ENCODE results near the gene LGMN.
"Not testable (repeated sequence)": the region's sequence is repeated elsewhere in the genome, so short reads cannot be mapped to it uniquely, and the experiment has no call there.

The LGMN gene

DNA sequence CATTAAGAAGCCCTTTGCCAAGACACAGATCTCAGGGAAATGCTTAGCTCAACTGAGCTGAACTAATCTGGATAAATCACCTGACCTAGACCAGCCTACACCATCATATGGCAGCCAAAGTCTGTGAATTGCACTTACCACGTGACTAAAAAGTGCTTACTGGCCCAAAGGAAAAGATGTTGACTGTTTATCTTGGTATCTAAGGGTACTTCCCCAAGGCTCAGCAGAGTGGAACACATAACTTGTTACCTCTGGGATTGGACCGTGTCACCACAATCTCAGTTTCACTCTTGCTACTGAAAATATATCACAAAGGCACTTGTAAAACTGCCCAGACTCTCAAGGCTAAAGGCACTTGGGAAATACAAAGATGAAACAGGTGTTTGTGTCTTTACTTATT lies 26.9 kb upstream of the LGMN start:
- peak overlapping the region; percentile 50 for H3K27ac Mint-ChIP-seq
- not testable (repeated sequence) for H3K4me3 Mint-ChIP-seq; H3K9me3 Mint-ChIP-seq; H3K36me3 Mint-ChIP-seq (ENCODE audit: low read depth)
- H3K27me3 Mint-ChIP-seq (ENCODE audit: low read depth): peaks cover 53% of the 10 kb centered on the region
- H3K4me1 Mint-ChIP-seq (ENCODE audit: low read depth): peaks cover 20% of the 10 kb centered on the region

DNA sequence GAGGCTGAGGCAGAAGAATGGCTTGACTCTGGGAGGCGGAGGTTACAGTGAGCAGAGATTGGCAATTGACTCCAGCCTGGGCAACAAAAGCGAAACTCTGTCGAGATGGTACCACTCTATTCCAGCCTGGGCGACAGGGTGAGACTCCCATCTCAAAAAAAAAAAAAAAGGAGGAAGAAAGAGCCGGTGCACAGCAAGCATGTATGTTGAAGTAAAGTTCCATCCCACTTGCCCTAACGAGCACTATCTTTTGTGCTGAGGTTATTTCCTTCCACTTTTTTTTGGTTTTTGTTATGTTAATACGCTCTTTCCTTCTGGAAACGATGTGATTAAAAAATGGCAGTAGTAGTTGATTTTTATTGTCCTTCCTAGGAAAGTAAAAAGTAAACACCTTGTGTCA lies 26.1 kb upstream of the LGMN start:
- Mint-ChIP-seq H3K27me3 (ENCODE audit: low read depth) (peaks cover 53% of the 10 kb centered on the region), H3K4me1 (ENCODE audit: low read depth) (peaks cover 21% of the 10 kb centered on the region)

GRCh38 chr14:92770484-92770883 lies 22.1 kb upstream of the LGMN start:
- H3K27me3 Mint-ChIP-seq (ENCODE audit: low read depth): peaks cover 46% of the 10 kb centered on the region
- no peak overlapping the region for H3K4me3 Mint-ChIP-seq
- H3K9me3 Mint-ChIP-seq: no peaks in the 10 kb centered on the region
- H3K27ac Mint-ChIP-seq: no peak overlapping the region
- peaks cover 1% of the 10 kb centered on the region for H3K36me3 Mint-ChIP-seq (ENCODE audit: low read depth)
- peaks cover 31% of the 10 kb centered on the region for H3K4me1 Mint-ChIP-seq (ENCODE audit: low read depth)

More for the DNA sequence above, 26.1 kb upstream of the LGMN start:
- H3K4me3 Mint-ChIP-seq: no peak overlapping the region
- H3K9me3 Mint-ChIP-seq: no peaks in the 10 kb centered on the region
- no peaks in the 10 kb centered on the region for H3K36me3 Mint-ChIP-seq (ENCODE audit: low read depth)
- H3K27ac Mint-ChIP-seq: peak overlapping the region; percentile 17

- no peaks in the 10 kb centered on the region for H3K9me3 Mint-ChIP-seq
- H3K4me3 Mint-ChIP-seq: no peak overlapping the region
- H3K4me1 Mint-ChIP-seq (ENCODE audit: low read depth): peaks cover 25% of the 10 kb centered on the region
- H3K27me3 Mint-ChIP-seq (ENCODE audit: low read depth): peaks cover 47% of the 10 kb centered on the region
- H3K27ac Mint-ChIP-seq: peak overlapping the region; percentile 74
- H3K36me3 Mint-ChIP-seq (ENCODE audit: low read depth): peaks cover 1% of the 10 kb centered on the region
Measured at GRCh38 chr14:92768795-92769194, 20.4 kb upstream of the LGMN start.

DNA sequence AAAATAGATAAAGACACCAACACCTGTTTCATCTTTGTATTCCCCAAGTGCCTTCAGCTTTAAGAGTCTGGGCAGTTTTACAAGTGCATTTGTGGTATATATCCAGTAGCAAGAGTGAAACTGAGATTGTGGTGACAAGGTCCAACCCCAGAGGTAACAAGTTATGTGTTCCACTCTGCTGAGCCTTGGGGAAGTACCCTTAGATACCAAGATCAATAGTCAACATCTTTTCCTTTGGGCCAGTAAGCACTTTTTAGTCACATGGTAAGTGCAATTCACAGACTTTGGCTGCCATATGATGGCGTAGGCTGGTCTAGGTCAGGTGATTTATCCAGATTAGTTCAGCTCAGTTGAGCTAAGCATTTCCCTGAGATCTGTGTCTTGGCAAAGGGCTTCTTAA lies 19.8 kb upstream of the LGMN start:
- not testable (repeated sequence) for H3K36me3 Mint-ChIP-seq (ENCODE audit: low read depth); H3K9me3 Mint-ChIP-seq; H3K4me3 Mint-ChIP-seq
- H3K27me3 Mint-ChIP-seq (ENCODE audit: low read depth): peaks cover 44% of the 10 kb centered on the region
- peaks cover 25% of the 10 kb centered on the region for H3K4me1 Mint-ChIP-seq (ENCODE audit: low read depth)
- H3K27ac Mint-ChIP-seq: peak overlapping the region; percentile 74

DNA sequence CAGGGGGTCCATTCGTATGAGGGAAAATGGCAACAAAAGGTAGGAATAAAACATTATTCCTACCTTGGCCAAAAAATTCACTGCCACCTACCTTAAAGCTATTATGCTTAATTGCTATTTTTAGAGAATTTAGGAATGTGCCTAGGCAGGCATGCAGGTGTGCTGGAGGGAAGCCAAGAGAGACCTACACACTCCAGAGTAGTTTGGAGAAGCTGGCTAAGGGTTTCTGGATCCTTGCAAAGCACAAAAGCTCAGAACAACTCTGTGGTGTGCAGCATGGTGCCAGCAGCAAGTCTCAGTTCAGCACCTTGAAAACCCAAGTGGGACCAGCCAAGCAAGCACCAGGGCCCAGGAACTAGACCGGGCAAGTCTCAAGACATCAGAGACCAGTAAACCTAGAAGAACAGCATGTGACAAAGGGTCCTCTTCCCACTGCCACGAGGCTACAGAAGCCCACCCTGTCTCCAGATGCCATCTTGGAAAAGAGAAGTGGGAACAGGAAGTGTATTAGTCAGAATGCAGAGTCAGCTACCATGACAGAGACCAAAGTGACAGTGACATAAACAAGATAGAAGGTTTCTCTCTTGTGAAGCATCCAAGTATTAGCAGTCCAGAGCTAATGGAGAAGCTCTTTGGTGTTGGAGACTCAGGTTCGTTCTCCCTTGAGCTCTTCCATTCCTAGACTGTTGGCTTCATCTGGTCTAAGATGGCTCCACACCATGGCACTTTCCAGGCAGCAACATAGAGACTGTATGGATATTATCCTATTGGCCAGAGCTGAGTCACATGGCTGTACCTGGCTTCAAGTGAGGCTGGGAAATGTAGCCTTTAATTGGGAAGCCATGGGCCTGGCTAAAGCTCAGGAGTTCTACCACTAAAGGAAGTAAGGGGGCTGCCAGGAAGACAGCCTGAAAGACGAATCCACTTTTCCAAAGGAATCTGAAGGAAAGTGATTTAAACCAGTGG lies 15.5 kb upstream of the LGMN start:
- H3K4me3 Mint-ChIP-seq; H3K27ac Mint-ChIP-seq; H3K9me3 Mint-ChIP-seq; H3K36me3 Mint-ChIP-seq (ENCODE audit: low read depth): not testable (repeated sequence)
- H3K27me3 Mint-ChIP-seq (ENCODE audit: low read depth): peaks cover 56% of the 10 kb centered on the region
- H3K4me1 Mint-ChIP-seq (ENCODE audit: low read depth): peaks cover 37% of the 10 kb centered on the region

DNA sequence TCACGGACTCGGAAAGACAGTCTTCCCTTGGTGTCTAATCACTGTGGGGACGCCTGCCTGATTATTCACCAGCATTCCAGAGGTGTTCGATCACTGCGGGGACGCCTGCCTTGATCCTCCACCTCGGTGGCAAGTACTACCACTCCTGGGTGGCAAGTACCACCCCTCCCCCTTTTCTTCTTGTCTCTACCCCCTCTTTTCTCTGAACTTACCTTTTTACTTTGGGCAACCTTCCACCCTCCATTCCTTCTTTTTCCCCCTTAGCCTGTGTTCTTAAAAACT lies 12.0 kb upstream of the LGMN start:
- no peak overlapping the region for H3K4me3 Mint-ChIP-seq
- H3K27ac Mint-ChIP-seq: no peak overlapping the region
- no peaks in the 10 kb centered on the region for H3K36me3 Mint-ChIP-seq (ENCODE audit: low read depth)
- H3K4me1 Mint-ChIP-seq (ENCODE audit: low read depth): peaks cover 22% of the 10 kb centered on the region
- peaks cover 10% of the 10 kb centered on the region for H3K9me3 Mint-ChIP-seq
- H3K27me3 Mint-ChIP-seq (ENCODE audit: low read depth): peaks cover 39% of the 10 kb centered on the region

DNA sequence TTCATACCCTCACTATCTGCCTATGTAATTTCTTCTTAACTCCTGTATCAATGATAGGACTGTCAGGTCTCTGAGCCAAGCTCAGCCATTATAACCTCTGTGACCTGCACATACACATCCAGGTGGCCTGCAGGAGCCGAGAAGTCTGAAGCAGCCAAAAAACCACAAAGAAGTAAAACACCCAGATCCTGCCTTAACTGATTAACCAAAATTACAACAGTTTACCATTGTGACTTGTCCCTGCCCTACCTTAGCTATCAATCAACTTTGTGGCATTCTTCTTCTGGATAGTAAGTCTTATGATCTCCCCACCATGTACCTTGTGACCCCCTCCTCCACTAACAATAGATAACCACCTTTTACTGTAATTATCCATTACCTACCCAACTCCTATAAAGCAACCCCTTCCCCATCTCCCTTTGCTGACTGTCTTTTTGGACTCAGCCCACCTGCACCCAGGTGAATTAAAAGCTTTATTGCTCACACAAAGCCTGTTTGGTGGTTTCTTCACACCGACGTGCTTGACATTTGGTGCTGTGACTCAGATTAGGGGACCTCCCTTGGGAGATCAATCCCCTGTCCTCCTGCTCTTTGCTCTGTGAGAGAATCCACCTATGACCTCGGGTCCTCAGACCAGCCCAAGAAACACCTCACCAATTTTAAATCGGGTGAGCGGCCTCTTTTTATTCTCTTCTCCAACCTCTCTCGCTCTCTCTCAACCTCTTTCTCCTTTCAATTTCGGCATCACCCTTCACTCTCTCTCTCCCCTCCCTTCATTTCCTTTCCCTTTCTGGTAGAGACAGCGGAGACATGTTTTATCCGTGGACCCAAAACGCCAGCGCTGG lies 11.5 kb upstream of the LGMN start:
- peaks cover 37% of the 10 kb centered on the region for H3K27me3 Mint-ChIP-seq (ENCODE audit: low read depth)
- H3K9me3 Mint-ChIP-seq: peaks cover 10% of the 10 kb centered on the region
- H3K4me3 Mint-ChIP-seq: peak overlapping the region; percentile 18
- peak overlapping the region; percentile 47 for H3K27ac Mint-ChIP-seq
- H3K4me1 Mint-ChIP-seq (ENCODE audit: low read depth): peaks cover 22% of the 10 kb centered on the region
- no peaks in the 10 kb centered on the region for H3K36me3 Mint-ChIP-seq (ENCODE audit: low read depth)

- H3K9me3 Mint-ChIP-seq: peaks cover 10% of the 10 kb centered on the region
- H3K27ac Mint-ChIP-seq: no peak overlapping the region
- H3K4me1 Mint-ChIP-seq (ENCODE audit: low read depth): peaks cover 20% of the 10 kb centered on the region
- no peaks in the 10 kb centered on the region for H3K36me3 Mint-ChIP-seq (ENCODE audit: low read depth)
- H3K4me3 Mint-ChIP-seq: no peak overlapping the region
- H3K27me3 Mint-ChIP-seq (ENCODE audit: low read depth): peaks cover 33% of the 10 kb centered on the region
Measured at GRCh38 chr14:92759300-92759678, 10.9 kb upstream of the LGMN start.

DNA sequence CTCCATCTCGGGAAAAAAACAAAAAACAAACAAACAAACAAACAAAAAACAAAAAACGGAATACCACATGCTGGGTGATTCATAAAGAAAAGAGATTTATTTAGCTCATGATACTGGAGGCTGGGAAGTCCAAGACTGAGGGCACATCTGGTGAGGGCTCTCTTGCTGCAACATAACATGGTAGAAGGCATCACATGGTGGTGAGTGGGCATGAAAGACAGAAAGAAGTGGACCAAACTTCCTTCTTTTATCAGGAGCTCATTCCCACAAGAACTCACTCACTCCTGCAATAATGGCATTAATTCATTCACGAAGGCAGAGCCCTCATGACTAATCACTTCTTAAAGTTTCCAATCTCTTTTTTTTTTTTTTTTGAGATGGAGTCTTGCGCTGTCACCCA lies 8.0 kb upstream of the LGMN start:
- peaks cover 20% of the 10 kb centered on the region for H3K4me1 Mint-ChIP-seq (ENCODE audit: low read depth)
- H3K4me3 Mint-ChIP-seq: no peak overlapping the region
- peaks cover 35% of the 10 kb centered on the region for H3K27me3 Mint-ChIP-seq (ENCODE audit: low read depth)
- H3K27ac Mint-ChIP-seq: no peak overlapping the region
- peaks cover 1% of the 10 kb centered on the region for H3K36me3 Mint-ChIP-seq (ENCODE audit: low read depth)
- H3K9me3 Mint-ChIP-seq: peaks cover 10% of the 10 kb centered on the region

DNA sequence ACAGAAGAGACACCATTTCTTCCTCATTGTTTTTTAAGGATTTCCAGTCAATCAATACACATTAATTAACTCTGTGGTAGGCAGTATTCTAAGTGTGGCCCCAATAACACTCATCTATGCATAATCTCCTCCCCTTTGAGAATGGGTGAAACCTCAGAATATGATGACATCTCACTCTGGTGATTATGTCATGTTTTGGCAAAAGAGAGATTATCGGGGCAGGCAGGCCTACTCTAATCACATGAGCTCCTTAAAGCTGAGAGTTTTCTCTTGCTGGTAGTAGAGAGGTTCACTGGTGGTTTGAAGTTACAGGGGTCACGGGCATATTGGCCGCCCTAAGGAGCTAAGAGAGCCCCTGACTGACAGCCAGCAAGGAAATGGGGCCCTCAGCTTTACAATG lies 7.1 kb upstream of the LGMN start:
- Mint-ChIP-seq H3K9me3 (peaks cover 10% of the 10 kb centered on the region), H3K27me3 (ENCODE audit: low read depth) (peaks cover 31% of the 10 kb centered on the region), H3K36me3 (ENCODE audit: low read depth) (peaks cover 1% of the 10 kb centered on the region), H3K4me1 (ENCODE audit: low read depth) (peaks cover 20% of the 10 kb centered on the region), H3K27ac (no peak overlapping the region), H3K4me3 (no peak overlapping the region)

- Mint-ChIP-seq H3K9me3 (peaks cover 10% of the 10 kb centered on the region), H3K27ac (no peak overlapping the region), H3K27me3 (ENCODE audit: low read depth) (peaks cover 31% of the 10 kb centered on the region), H3K36me3 (ENCODE audit: low read depth) (peaks cover 1% of the 10 kb centered on the region), H3K4me3 (no peak overlapping the region), H3K4me1 (ENCODE audit: low read depth) (peaks cover 18% of the 10 kb centered on the region)
Measured at GRCh38 chr14:92754966-92755365, 6.5 kb upstream of the LGMN start.

- Mint-ChIP-seq H3K4me1 (ENCODE audit: low read depth) (peaks cover 20% of the 10 kb centered on the region), H3K9me3 (peaks cover 3% of the 10 kb centered on the region), H3K27ac (no peak overlapping the region), H3K36me3 (ENCODE audit: low read depth) (peaks cover 3% of the 10 kb centered on the region), H3K4me3 (no peak overlapping the region), H3K27me3 (ENCODE audit: low read depth) (peaks cover 43% of the 10 kb centered on the region)
Measured at GRCh38 chr14:92753250-92753649, 4.8 kb upstream of the LGMN start.

GRCh38 chr14:92751819-92752218 lies 3.4 kb upstream of the LGMN start:
- H3K9me3 Mint-ChIP-seq: no peaks in the 10 kb centered on the region
- peaks cover 3% of the 10 kb centered on the region for H3K36me3 Mint-ChIP-seq (ENCODE audit: low read depth)
- peaks cover 57% of the 10 kb centered on the region for H3K27me3 Mint-ChIP-seq (ENCODE audit: low read depth)
- no peak overlapping the region for H3K27ac Mint-ChIP-seq
- H3K4me1 Mint-ChIP-seq (ENCODE audit: low read depth): peaks cover 29% of the 10 kb centered on the region
- no peak overlapping the region for H3K4me3 Mint-ChIP-seq

- no peak overlapping the region for H3K27ac Mint-ChIP-seq
- H3K4me1 Mint-ChIP-seq (ENCODE audit: low read depth): peaks cover 29% of the 10 kb centered on the region
Measured at GRCh38 chr14:92750994-92751400, 2.6 kb upstream of the LGMN start.

More at GRCh38 chr14:92750994-92751400, 2.6 kb upstream of the LGMN start:
- H3K9me3 Mint-ChIP-seq: no peaks in the 10 kb centered on the region
- H3K4me3 Mint-ChIP-seq: peak overlapping the region; percentile 63
- H3K27me3 Mint-ChIP-seq (ENCODE audit: low read depth): peaks cover 64% of the 10 kb centered on the region
- peaks cover 3% of the 10 kb centered on the region for H3K36me3 Mint-ChIP-seq (ENCODE audit: low read depth)
